Activated gamma-delta T cell treated with anti-CD3 and anti-CD28 coated beads, Interleukin-2, amount 50 U/mL, for 16 hours (primary cell): Measurements from ENCODE around the gene STIM2.
"Not testable (repeated sequence)": the region's sequence is repeated elsewhere in the genome, so short reads cannot be mapped to it uniquely, and the experiment has no call there.

Source experiments
- DNase-seq: peaks from one replicate; pipeline ENCODE4 v3.0.0-alpha.2; 2020; ENCODE audit warnings: low read depth

STIM2 gene

DNA sequence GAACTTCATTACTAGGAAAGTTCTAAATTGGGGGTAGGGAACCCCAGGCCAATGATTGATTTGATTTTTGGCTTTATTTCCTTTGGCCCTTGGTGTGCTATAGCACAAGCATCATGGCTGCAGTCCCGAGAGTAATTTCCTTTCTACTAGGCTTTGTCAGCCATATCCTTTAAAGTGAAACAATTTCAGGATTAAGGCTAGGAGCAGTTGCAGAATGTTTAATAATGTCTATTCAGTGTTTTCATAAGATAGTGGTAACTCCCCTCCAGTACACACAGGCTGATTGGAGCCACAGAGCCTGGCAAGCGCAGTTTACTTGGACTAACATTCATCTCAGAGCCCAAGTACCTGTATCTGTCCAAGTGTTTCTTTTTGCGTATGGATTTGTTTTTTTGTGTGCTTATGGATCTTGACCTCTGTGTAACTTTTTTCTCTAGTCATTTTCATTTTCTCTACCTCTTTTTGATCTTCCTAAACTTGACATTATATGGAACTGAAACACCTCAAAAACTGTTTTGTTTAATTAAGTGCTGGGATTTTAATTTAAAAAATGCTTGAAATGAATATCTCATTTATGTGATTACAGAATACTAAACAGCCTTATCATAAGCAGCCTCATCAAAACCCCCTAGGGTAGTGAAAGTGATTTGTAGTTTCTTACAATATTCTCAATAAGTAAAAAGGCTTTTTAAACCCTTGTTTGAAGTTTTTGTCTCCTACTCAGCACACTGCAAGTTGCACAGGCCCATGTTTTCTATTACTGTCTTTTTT is 7.5 kb downstream of the STIM2 start:
- DNase-seq, result no peak

DNA sequence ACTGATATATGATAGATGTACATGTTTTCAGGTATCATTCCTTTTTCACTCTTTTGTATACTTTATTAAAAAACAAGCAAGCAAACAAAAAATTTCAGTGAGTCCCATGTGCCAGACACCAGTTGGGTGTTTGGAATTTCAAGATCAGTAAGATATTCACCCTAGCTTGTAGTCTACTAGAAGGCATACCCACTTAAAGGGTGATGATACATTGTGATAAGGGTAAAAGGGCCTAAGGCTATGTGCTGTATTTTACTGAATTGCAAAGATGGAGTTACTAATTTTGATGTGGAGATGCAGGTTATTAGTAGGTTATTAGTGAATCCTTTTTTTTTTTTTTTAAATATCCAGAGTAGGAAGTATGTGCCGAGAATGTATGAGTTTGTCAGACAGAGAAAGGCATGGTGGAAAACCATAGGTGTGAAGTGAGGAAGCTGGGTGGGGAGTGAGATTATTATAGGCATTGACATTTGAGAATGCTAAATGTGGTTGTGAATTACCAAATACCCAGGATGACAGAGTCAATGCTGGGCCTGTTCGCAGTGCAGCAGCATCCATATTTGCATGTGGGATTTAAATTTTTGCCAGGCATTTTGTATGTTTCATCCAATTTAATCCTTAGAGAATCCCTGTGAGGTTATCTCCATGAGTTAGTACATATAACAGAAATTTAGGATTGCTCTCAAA is 10.1 kb downstream of the STIM2 start:
- DNase-seq, result no peak

DNA sequence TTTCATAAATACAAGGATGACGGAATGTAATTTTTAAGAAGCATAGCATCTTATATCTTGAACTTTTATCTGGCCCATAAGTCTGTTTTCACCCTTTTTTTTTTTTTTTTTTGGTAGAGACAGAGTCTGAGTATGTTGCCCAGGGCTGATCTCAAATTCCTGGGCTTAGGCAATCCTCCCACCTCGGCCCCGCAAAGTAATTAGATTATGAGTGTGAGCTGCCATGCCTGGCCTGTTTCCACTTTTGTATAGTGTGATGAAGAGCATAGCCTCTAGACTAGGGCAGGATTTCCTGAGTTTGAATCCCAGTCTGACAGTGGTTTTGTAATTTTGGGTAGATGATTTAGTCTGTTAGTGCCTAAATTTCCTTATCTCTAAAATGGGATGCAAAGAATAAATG is 11.0 kb downstream of the STIM2 start:
- no peak for DNase-seq

DNA sequence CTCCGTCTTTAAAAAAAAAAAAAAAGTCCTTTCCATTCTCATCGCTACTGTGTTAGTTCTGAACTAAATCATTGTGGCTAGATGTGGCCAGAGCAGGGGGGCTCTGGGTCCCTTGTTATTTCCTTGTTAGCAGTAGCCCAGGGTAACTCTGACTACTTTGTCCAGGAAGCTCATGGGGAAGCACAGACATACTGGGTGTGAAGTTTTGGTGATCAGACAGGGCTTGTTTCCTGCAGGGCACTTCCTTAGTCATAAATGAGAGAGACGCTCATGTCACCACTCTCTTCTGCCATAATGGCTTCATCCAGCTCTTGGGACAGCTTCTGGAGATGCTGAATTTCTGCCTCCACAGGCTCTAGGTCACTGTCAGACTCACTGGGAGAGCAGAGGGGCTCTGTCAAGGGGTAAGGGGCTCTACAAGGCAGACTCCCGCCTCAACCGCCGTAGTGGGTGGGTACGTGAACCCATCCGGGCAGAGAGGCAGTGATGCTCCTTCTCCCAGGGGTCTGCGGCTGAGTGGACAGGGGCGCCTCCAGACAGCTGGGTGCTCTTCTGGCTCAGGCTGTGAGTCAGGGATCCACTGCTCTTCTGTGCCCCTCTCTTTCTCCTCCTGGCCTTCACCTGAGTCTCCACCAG is 12.9 kb downstream of the STIM2 start:
- DNase-seq, result peak; percentile 57

DNA sequence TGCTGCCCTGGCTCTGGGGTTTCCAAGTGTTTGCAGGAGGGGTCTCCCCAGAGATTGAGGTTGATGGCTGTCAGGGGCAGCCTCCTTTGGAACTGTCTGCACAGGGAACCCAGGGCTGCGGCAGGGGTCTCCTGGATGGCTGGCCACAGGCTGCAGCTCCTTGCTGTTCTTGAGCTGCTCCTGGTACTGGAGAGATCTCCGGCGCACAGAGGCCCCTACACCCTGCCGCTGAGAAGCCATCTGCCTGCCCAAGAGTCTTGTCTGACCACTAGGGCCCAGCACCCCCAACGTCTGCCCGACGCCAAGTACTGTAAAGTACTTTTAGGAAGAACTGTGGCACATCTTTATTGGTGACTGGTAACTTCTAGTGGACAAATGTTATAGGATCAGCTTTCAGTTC is 13.5 kb downstream of the STIM2 start:
- no peak for DNase-seq

DNA sequence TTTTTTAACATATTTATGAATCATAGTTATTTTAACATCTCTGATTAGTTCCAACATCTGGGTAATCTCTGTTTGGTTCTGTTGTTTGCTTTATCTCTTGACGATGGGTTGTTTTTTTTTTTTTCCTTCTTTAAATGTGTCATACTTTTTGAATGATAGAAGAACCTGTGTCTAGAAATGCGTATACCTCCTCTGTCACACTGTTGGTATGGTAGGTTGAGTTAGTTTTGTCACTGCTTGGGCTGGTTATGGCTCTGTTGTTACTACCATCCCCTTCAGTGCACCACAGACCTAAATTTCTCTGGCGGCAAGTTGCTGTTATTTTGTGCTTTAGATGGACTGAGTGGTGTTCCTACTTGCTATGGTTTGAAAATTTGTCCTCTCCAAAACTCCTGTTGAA is 16.8 kb downstream of the STIM2 start:
- DNase-seq, result no peak

DNA sequence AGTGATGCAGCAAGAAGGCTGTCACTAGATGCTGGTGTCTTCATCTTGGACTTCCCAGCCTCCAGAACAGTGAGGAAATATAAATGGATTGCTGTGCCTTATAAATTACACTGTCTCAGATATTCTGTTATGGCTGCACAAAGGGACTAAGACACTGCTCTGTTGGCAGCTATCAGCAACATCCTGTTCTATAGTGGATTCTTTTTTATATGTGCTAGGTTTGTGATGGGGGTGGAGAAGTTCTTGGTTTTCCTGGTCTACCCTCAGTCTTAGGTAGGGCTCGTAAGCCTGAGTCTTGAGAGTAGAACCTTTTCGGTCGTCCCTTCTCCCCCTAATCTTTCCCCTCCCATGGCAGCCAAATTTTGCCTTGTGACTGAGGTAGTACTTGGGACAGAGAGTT is 17.3 kb downstream of the STIM2 start:
- DNase-seq, result no peak

DNA sequence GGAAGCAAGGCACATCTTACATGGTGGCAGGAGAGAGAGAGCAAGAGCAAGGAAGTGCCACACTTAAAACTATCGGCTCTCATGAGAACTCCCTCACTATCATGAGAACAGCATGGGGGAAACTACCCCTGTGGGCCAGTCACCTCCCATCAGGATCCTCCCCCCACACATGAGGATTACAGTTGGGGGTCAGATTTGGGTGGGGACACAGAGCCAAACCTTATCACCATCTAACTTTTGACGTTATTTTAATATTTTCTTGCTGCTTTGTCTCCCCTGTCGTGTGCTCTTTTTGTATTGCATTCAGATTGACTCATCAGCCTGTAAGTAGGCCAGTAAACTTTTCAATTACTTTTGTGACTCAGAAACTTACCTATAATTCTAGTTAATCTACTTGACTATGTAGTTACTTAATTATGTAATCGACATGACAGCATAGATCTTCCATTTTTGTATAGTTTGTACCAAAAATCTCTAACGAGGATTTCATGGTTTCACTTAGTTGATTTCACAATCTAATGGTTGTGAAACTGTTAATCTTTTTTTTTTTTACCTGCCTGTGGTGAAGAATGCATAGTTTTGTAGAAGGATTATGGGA is 18.3 kb downstream of the STIM2 start:
- no peak for DNase-seq

DNA sequence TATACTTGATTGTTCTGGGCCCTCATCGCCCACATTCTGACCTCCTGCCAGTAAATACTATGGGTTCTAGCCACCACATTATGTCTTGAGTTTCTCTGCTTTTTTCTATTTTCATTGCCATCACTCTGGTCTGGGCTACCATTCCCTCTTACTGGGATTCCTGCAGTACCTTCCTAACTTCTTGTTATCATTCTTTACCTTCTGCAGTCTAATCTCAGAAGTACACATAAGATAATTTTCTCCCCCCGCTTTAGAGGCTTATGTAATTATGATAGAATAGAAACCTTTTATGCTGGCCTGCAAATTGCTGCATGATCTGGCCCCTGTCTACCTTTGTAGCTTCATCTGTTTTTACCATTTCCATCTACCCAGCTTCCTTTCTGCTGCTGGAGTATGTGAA is 19.2 kb downstream of the STIM2 start:
- no peak for DNase-seq

DNA sequence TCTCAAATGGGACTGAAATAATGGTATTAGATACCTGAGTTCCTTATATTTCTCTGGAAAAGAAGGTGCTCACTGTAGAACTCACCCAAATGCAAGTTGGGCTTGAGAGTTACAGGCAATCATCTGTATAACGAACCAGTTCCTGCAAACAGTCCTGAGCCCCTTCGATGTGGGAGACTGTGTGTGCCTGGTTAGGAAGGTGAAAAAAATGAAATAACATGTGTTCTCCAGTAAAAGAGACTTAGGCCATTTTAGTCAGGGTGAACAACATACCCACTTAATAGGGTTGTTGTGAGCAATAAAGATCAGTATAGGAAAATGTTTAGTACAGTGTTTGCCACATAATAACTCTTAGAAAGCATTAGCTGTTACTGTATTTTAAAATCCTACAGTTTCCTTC is 23.4 kb downstream of the STIM2 start:
- no peak for DNase-seq

DNA sequence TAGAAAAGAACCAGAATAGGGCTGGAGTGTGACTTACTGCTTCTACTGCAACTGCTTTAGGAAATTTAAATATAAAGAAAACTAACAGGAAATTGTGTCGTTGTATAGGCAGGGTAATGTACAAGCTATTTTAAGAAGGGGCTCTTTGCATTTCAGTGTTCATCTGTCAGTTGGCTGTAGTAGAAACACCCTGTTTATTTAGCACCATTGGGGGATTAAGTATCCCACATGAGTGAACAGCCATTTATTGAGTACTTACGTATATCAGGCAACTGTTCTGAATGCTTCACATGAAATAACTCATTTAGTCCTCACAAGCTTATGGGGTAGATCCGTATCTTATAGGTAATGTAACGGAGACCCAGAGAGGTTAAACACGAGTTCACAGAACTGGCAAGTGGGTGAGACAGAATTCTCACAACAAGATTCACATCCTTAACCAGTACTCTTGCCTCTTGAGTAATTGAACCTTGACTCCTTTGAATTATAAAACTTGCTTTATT is 23.9 kb downstream of the STIM2 start:
- DNase-seq, result no peak

DNA sequence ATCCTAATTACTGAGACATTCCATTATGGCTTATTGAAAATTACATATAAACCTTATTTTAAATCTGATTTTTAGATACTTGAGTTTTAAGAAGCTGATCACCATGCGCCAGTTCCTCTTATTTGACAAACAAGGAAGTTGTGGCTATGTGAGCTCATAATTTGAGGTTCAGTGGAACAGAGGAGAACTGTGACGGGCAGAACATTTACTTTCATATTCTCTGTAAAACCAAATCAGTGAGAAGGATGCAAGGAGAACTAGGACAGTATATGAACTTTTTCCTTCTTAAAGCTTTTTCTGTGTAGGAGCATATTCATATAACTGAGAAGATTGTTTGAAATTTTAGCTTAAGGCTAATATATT is 25.3 kb downstream of the STIM2 start:
- peak; percentile 6 for DNase-seq

DNA sequence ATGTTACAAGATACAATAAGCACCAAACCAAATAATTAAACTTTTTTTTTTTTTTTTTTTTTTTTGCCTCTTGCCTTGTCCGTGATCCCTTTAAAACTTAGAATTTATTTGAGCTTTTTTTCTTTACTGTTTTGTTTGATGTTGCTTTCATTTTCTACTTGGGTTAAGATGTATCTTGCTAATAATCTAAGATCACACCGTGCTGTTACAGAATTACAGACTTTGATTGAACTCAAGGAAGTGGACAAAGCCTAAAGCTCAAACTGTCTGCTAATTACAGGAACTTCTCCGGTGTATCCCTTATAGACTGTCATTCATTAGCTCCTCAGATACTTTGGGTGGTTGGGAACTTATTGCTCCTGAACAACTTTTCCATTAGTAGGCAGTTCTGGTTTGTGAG is 26.5 kb downstream of the STIM2 start:
- DNase-seq, result no peak

DNA sequence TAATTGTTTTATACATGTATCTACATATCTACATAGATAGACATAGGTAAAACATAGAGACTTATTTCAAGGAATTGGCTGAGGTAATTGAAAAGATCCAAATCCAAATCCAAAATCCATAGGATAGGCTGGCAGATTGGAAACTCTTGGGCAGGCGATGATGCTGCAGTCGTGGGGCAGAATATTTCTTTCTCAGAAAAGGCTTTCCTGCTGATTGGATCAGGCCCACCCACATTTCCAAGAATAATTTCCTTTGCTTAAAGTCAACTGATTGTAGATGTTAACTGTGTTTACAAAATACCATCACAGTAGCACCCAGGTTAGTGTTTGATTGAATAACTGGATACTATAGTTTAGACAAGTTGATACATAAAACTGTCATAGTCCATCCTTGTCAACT is 27.2 kb downstream of the STIM2 start:
- no peak for DNase-seq

DNA sequence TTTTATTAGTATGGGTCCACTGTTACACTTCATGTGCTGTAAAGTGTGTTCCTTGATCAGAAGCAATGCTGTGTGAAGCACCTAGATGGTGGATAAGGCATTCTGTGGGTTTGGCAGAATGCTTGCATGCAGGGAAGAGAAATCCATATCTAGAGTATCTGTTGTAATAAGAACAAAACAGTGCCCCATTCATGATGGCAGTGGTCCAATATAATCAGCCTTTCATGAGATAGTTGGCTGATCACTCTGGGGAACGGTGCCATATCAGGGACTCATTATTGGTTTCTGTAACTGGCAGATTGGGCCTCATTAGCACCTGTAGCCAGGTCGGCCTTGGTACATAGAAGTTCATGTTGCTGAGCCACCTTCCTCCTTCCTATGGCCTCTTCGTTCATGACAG is 28.7 kb downstream of the STIM2 start:
- DNase-seq, result no peak

DNA sequence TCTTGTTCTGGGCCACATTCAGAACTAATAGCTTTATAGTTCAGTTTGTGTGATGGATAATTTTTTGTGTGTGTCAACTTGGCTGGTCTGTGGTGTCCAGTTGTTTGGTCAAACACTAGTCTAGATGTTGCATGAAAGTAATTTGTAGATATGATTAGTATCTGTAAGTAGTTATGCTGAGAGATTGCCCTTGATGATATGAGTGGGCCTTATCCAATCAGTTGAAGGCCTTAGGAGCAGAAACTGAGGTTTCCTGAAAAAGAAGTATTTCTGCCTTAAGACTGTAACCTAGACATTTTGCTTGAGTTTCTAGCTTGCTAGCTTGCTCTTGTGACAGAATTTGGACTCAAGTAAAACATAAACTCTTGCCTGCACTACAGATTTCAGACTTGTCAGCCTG is 30.4 kb downstream of the STIM2 start:
- no peak for DNase-seq

DNA sequence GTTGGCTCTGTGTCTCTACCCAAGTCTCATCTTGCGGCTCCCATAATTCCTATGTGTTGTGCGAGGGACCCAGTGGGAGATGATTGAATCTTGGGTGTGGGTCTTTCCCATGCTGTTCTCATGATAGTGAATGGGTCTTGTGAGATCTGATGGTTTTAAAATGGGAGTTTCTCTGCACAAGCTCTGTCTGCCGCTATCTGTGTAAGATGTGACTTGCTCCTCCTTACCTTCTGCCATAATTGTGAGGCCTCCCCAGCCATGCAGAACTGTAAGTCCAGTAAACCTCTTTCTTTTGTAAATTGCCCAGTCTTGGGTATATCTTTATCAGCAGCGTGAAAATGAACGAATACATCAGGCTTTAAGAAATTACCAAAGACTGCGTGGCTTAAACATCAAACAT is 31.2 kb downstream of the STIM2 start:
- DNase-seq, result no peak

DNA sequence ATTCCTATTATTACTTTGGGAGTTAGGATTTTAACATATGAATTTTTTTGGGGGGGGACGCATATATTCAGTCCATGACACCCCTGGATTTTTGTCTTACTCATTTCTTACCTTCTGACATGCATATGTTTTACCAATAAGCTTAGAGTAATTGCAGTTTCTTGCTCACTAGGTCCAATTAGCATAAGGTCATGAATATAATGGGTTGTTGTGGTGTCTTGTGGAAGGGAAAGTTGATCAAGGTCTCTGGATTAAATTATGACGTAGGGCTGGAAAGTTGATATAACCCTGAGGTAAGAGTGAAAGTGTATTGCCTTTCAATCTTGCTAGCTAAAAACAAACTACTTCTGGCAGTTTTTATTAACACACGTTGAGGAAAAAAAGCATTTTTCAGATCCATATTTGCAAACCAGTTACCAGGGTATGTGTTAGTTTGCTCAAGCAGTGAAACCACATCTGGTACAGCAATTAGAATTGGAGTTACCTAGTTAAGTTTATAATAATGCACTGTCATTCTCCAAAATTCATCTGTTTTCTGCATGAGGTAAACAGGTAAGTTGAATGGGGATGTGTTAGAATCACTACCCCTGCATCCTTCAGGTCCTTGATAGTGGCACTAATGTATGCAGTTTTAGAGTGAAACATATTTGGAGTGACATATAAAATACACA is 32.0 kb downstream of the STIM2 start:
- DNase-seq, result no peak

DNA sequence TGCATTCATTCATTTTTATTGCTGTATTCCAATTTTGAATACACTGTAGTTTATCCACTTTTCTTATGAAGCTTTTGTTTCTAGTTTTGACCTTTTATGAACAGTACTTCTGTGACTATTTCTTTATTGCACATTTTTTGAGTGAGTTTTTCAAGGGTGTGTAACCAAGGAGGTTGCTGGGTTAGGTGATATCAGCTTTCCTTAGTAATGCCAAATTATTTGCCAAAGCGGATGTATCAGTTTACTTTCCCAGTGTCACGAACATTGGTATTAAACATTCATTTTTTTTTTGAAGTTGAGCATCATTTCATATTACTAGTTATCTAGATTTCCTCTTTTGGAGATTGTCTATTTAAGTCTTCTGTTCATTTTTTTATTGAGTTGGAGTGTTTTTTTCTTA is 32.9 kb downstream of the STIM2 start:
- DNase-seq, result no peak

DNA sequence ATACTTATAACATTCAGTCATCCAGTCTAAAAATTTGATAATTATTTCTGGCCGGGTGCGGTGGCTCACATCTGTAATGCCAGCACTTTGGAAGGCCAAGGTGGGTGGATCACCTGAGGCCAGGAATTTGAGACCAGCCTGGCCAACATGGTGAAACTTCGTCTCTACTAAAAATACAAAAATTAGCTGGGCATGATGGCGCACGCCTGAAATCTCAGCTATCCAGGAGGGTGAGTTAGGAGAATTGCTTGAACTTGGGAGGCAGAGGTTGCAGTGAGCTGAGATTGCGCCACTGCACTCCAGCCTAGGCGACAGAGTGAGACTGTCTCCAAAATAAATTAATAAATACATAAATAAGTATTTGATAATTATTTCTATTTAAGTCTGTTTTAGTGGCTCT is 34.2 kb downstream of the STIM2 start:
- not testable (repeated sequence) for DNase-seq

DNA sequence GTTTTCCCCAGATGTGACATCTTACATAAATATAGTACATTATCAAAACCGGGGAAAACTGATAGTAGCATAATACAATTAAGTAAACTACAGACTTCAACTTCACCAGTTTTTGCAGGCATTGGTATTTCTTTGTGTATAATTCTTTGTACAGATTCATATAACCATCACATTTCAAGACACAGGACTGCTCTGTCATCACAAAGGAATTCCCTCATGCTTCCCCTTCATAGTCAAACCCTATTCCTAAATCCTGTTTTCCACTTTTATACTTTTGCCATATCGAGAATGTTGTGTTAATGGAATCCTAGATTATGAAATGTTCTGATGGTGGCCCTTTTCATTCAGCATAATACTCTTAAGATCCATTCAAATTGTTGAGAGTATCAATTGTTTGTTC is 36.0 kb downstream of the STIM2 start:
- DNase-seq, result no peak

DNA sequence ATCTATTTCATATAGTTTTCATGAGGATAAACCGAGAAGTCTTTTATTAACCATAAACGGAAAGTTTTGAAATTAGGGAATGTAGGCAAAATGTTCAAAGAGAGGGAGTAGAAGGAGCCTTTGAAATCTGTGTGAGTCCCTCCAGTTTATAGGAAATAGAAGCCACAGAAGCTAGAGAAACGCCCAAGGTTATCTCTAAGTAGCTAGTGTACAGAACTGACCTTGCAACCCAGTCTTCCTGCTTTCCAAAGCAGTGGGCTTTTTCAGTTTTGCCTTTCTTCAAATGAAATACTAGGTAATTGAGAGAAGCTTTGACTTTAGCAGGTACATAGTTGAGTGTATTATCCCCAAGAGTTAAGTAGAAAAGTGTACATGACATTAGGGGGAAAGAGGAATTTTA is 39.4 kb downstream of the STIM2 start:
- no peak for DNase-seq
